ENCODE measurements around the gene KRTAP10-10.

DNA sequence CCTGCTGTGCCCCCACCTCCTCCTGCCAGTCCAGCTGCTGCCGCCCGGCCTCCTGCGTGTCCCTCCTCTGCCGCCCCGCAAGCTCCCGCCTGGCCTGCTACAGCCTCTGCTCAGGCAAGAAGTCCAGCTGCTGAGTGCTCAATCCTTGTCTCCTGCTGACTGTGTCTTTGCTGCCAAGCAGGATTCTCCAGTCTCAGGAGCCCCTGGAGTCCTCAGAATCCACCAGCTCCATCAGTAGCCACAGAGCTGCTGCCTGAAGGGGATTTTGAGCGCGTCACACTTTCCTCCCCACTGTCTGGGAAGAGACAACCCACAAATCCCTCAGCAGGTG lies 10.0 kb downstream of the KRTAP10-10 start:
- TF ChIP-seq CTCF (IDR thresholded peaks at IDR 0.05): no peak
- TF ChIP-seq POLR2A (IDR thresholded peaks at IDR 0.05): no peak

Measured in body of pancreas (tissue), 4 donors.